HEK293 (cell line): ENCODE results near the gene FOXP4.

Source experiments
- CTCF ChIA-PET: fragments of 350-600 bp; formaldehyde crosslinking; extraction: SDS; loops from one replicate; lab custom pipeline; 2021; ENCODE audit warnings: antibody characterized with exemption; lab: Yijun Ruan, JAX
- POLR2A ChIA-PET: fragments of 300-600 bp; formaldehyde crosslinking; extraction: SDS; loops from one replicate; lab custom pipeline; 2020; ENCODE audit warnings: antibody characterized with exemption, inconsistent platforms; lab: Yijun Ruan, JAX
- H3K27ac ChIP-seq: fragments of 200-500 bp; sonication (Bioruptor generic); 2 replicates; pipeline ENCODE4 v1.5.1; 2014; ENCODE audit warnings: low read depth, low read length, control low read depth, inconsistent platforms; ENCODE audit errors: extremely low read depth
- H3K36me3 ChIP-seq, 2 experiments: fragments of 200-500 bp in 1 of 2; sonication (Bioruptor generic) in 1 of 2; 1 replicate in 1 of 2; 2 replicates in 1 of 2; pipeline ENCODE4 v1.5.1; 2014 to 2017; ENCODE audit warnings: inconsistent platforms in 2 of 2, low read length in 2 of 2; ENCODE audit not compliant: control insufficient read depth in 2 of 2, insufficient read depth in 1 of 2
- H3K4me1 ChIP-seq: fragments of 200-500 bp; sonication (Bioruptor generic); 2 replicates; pipeline ENCODE4 v1.5.1; 2014; ENCODE audit warnings: mild to moderate bottlenecking, low read length, inconsistent platforms; ENCODE audit not compliant: control insufficient read depth, insufficient read depth
- H3K4me3 ChIP-seq: 2 replicates; pipeline ENCODE4 v1.5.1; 2011; ENCODE audit warnings: low read depth, mild to moderate bottlenecking, control low read depth, low read length, moderate library complexity
- H3K9me3 ChIP-seq: fragments of 200-500 bp; sonication (Bioruptor generic); 2 replicates; pipeline ENCODE4 v1.5.1; 2014; ENCODE audit warnings: low read depth, low read length, inconsistent platforms; ENCODE audit not compliant: control insufficient read depth, insufficient read depth
- BCL11A ChIP-seq: fragments of 450-650 bp; formaldehyde crosslinking; IDR thresholded peaks from 2 replicates; pipeline ENCODE4 v1.5.1; 2016; ENCODE audit warnings: low read depth, missing biosample characterization, missing genetic modification characterization
- INSM2 ChIP-seq: fragments of 450-650 bp; formaldehyde crosslinking; IDR thresholded peaks from 2 replicates; pipeline ENCODE4 v1.5.1; 2016; ENCODE audit warnings: missing biosample characterization, missing genetic modification characterization
- MEIS1 ChIP-seq: sonication (generic); formaldehyde crosslinking; IDR thresholded peaks from 2 replicates; pipeline ENCODE4 v1.8.1; 2022; ENCODE audit warnings: missing genetic modification reagents, mild to moderate bottlenecking, borderline replicate concordance
- SETDB1 ChIP-seq: IDR thresholded peaks from one replicate; pipeline ENCODE4 v1.6.1; 2017; ENCODE audit warnings: mild to moderate bottlenecking, low read length, moderate library complexity, mixed read lengths; ENCODE audit not compliant: insufficient read length
- ZBTB44 ChIP-seq: fragments of 450-650 bp; IDR thresholded peaks from 2 replicates; pipeline ENCODE4 v1.5.1; 2018; ENCODE audit warnings: missing biosample characterization, mild to moderate bottlenecking, missing genetic modification characterization
- ZBTB8A ChIP-seq: fragments of 450-650 bp; formaldehyde crosslinking; IDR thresholded peaks from 2 replicates; pipeline ENCODE4 v1.5.1; 2016; ENCODE audit warnings: missing biosample characterization, missing genetic modification characterization
- ZEB2 ChIP-seq: fragments of 450-650 bp; formaldehyde crosslinking; IDR thresholded peaks from 2 replicates; pipeline ENCODE4 v1.5.1; 2016; ENCODE audit warnings: missing biosample characterization, missing genetic modification characterization
- ZFHX2 ChIP-seq: fragments of 450-650 bp; formaldehyde crosslinking; conservative IDR thresholded peaks from 2 replicates; pipeline ENCODE4 v1.5.1; 2016; ENCODE audit warnings: missing biosample characterization, missing genetic modification characterization
- ZIC2 ChIP-seq: fragments of 450-650 bp; formaldehyde crosslinking; IDR thresholded peaks from 2 replicates; pipeline ENCODE4 v1.5.1; 2016; ENCODE audit warnings: missing biosample characterization, missing genetic modification characterization
- ZNF37A ChIP-seq: fragments of 450-650 bp; IDR thresholded peaks from 2 replicates; pipeline ENCODE4 v1.5.1; 2018; ENCODE audit warnings: missing biosample characterization, missing genetic modification characterization
- ZNF423 ChIP-seq: fragments of 450-650 bp; formaldehyde crosslinking; IDR thresholded peaks from 2 replicates; pipeline ENCODE4 v1.5.1; 2016; ENCODE audit warnings: missing biosample characterization, missing genetic modification characterization
- ZNF623 ChIP-seq: fragments of 450-650 bp; formaldehyde crosslinking; IDR thresholded peaks from 2 replicates; pipeline ENCODE4 v1.5.1; 2016; ENCODE audit warnings: missing biosample characterization, missing genetic modification characterization
- ZNF768 ChIP-seq: fragments of 450-650 bp; formaldehyde crosslinking; IDR thresholded peaks from 2 replicates; pipeline ENCODE4 v1.5.1; 2018; ENCODE audit warnings: missing biosample characterization, mild to moderate bottlenecking, missing genetic modification characterization
- ZNF785 ChIP-seq: fragments of 450-650 bp; formaldehyde crosslinking; IDR thresholded peaks from 2 replicates; pipeline ENCODE4 v1.5.1; 2016; ENCODE audit warnings: missing biosample characterization, missing genetic modification characterization
- ZSCAN23 ChIP-seq: fragments of 450-650 bp; formaldehyde crosslinking; IDR thresholded peaks from 2 replicates; pipeline ENCODE4 v1.5.1; 2016; ENCODE audit warnings: missing biosample characterization, missing genetic modification characterization
- TF ChIP-seq, protein P1 (sequence below): fragments of 450-650 bp; formaldehyde crosslinking; IDR thresholded peaks from 2 replicates; pipeline ENCODE4 v1.5.1; 2016; ENCODE audit warnings: missing biosample characterization, missing genetic modification characterization
- TF ChIP-seq, protein P2 (sequence below): fragments of 450-650 bp; formaldehyde crosslinking; IDR thresholded peaks from 2 replicates; pipeline ENCODE4 v1.5.1; 2017; ENCODE audit warnings: missing biosample characterization, missing genetic modification characterization

The FOXP4 gene

DNA sequence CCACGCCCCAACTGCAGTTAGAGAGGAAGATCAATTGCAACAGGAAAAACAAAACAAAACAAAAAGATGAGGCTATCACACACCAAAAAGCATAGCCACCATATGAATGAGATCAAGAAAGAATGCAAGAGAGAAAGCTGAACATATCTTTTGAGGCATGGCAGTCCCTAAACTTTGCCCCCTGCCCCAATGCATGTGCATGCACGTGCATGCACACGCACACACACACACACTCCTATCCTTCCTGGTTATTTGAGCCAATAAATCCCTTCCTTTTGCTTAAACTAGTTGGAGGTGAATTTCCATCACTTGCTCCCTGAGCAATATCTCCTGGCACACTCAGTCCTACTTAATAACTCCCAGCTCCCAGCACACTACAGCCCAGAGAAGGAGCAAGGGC, 48.6 kb upstream of the FOXP4 start:
- ChIA-PET POLR2A (interaction anchor here (0.8 to 1.3 kb wide), 3 partner anchors 12 to 26 kb away, joined by 3 to 5 read pairs (median 3); no protein-coding TSS in a partner anchor), CTCF (interaction anchor here (0.6 to 2.0 kb wide), 6 partner anchors 18 to 184 kb away, joined by 3 to 9 read pairs (median 4); no protein-coding TSS in a partner anchor)
- TF ChIP-seq ZBTB44 (tag by site-specific recombination) = peak; percentile 76
- TF ChIP-seq ZEB2 (tag by site-specific recombination) = no peak

DNA sequence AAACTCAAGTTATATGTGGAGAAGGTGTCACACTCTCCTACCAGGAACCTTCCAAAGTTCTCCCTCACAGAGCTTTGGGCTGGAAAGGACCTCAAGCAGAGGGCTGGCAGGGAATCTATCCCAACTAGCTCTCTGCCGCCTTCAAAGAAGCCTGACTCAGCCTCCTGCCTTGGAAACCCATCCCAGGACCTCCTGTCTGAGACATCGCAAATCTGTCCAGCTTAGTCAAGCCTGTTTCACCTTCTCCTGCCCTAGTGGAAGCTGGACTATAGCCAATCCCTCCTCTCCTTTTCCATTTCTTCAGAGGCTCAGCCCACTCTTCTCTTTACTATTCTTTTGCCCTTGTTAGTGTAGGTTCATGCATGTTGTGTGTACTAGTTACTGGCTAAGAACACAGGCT, 48.2 kb upstream of the FOXP4 start:
- Histone ChIP-seq H3K9me3 (no peaks in the 10 kb centered on the region), H3K36me3 (no peaks in the 10 kb centered on the region), H3K4me1 (no peaks in the 10 kb centered on the region; the same call in 1 of the 2 replicates), H3K27ac (no peak overlapping the region), H3K4me3 (no peak overlapping the region)
- POLR2A ChIA-PET = interaction anchor here (0.8 to 1.3 kb wide), 3 partner anchors 12 to 27 kb away, joined by 3 to 5 read pairs (median 3); no protein-coding TSS in a partner anchor
- TF ChIP-seq ZNF785 (tag by site-specific recombination) (no peak), BCL11A (tag by site-specific recombination) (no peak), ZBTB8A (no peak), ZNF423 (tag by site-specific recombination) (no peak), ZNF768 (tag by site-specific recombination) (no peak), ZSCAN23 (tag by site-specific recombination) (no peak), MEIS1 (no peak), SETDB1 (no peak), ZFHX2 (tag by site-specific recombination) (peak; percentile 29; the same call in 1 of the 2 replicates), ZNF37A (tag by site-specific recombination) (no peak), ZNF623 (no peak), ZIC2 (tag by site-specific recombination) (peak; percentile 32; the same call in 1 of the 2 replicates)
- TF ChIP-seq, protein P1, sequence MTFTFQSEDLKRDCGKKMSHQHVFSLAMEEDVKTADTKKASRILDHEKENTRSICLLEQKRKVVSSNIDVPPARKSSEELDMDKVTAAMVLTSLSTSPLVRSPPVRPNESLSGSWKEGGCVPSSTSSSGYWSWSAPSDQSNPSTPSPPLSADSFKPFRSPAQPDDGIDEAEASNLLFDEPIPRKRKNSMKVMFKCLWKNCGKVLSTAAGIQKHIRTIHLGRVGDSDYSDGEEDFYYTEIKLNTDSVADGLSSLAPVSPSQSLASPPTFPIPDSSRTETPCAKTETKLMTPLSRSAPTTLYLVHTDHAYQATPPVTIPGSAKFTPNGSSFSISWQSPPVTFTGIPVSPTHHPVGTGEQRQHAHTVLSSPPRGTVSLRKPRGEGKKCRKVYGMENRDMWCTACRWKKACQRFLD = no peak
- CTCF ChIA-PET = interaction anchor here (0.6 to 2.0 kb wide), 7 partner anchors 19 to 1061 kb away, joined by 3 to 9 read pairs (median 4); no protein-coding TSS in a partner anchor

More for the DNA sequence above, 48.6 kb upstream of the FOXP4 start:
- Histone ChIP-seq H3K27ac (no peak overlapping the region), H3K4me3 (no peak overlapping the region), H3K9me3 (no peaks in the 10 kb centered on the region), H3K4me1 (no peaks in the 10 kb centered on the region), H3K36me3 (no peaks in the 10 kb centered on the region)

DNA sequence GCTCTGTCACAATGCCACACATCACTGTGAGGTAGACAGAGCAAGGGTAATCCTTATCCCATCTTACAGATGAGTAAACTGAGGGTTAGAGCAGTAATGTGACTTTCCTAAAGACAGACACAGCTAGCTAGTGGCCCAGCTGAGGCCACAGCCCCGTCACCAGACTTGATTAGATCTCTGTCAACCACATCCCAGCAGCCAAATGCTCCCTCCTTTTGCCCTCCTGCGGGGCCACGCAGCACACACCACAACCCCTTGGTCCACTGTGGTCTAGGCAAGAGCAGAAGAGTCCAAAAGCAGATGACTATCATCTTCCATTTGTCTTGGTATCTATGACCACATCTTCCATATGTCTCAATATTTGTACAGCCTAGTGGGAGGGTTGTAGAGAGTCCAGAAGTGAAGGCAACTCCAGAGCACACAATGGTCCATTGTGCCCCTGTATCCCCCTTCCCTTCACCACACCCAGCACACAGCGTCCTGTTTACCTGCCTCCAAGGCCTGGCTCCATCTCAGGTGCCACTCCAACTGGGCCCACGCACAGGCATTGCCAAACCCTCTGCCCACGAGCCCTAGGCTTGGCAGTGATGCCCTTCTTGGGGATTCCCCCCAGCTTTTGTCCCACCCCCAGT, 47.1 kb upstream of the FOXP4 start:
- Histone ChIP-seq H3K27ac (no peak overlapping the region), H3K36me3 (no peaks in the 10 kb centered on the region), H3K9me3 (no peaks in the 10 kb centered on the region), H3K4me3 (no peak overlapping the region), H3K4me1 (peaks cover 8% of the 10 kb centered on the region)
- POLR2A ChIA-PET = no interaction called here
- CTCF ChIA-PET = interaction anchor here (0.9 kb wide), 1 partner anchor 93 kb away, joined by 4 read pairs; no protein-coding TSS in a partner anchor
- TF ChIP-seq, protein P2, sequence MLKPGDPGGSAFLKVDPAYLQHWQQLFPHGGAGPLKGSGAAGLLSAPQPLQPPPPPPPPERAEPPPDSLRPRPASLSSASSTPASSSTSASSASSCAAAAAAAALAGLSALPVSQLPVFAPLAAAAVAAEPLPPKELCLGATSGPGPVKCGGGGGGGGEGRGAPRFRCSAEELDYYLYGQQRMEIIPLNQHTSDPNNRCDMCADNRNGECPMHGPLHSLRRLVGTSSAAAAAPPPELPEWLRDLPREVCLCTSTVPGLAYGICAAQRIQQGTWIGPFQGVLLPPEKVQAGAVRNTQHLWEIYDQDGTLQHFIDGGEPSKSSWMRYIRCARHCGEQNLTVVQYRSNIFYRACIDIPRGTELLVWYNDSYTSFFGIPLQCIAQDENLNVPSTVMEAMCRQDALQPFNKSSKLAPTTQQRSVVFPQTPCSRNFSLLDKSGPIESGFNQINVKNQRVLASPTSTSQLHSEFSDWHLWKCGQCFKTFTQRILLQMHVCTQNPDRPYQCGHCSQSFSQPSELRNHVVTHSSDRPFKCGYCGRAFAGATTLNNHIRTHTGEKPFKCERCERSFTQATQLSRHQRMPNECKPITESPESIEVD (tag by site-specific recombination) = no peak
- no peak for TF ChIP-seq INSM2
